GM10248 (cell line): ENCODE measurements around the gene CHDH.

Source experiments
- CTCF ChIA-PET: fragments of 300-600 bp; sonication (Branson Sonifier 250); formaldehyde crosslinking; extraction: SDS; loops from one replicate; lab custom pipeline; 2021; ENCODE audit warnings: antibody characterized with exemption; lab: Yijun Ruan, JAX
- POLR2A ChIA-PET: fragments of 350-650 bp; sonication (Branson Sonifier 250); formaldehyde crosslinking; extraction: SDS; loops from one replicate; lab custom pipeline; 2020; ENCODE audit warnings: antibody characterized with exemption; lab: Yijun Ruan, JAX
- DNase-seq: peaks from one replicate; pipeline ENCODE4 v3.0.0; 2012; ENCODE audit errors: extremely low spot score
- TF ChIP-seq, protein P1 (sequence below): IDR thresholded peaks from 2 replicates; pipeline ENCODE4 v1.5.1; 2012; ENCODE audit warnings: mild to moderate bottlenecking, low read depth; ENCODE audit errors: extremely low read depth, missing control alignments, control extremely low read depth

Gene CHDH

DNA sequence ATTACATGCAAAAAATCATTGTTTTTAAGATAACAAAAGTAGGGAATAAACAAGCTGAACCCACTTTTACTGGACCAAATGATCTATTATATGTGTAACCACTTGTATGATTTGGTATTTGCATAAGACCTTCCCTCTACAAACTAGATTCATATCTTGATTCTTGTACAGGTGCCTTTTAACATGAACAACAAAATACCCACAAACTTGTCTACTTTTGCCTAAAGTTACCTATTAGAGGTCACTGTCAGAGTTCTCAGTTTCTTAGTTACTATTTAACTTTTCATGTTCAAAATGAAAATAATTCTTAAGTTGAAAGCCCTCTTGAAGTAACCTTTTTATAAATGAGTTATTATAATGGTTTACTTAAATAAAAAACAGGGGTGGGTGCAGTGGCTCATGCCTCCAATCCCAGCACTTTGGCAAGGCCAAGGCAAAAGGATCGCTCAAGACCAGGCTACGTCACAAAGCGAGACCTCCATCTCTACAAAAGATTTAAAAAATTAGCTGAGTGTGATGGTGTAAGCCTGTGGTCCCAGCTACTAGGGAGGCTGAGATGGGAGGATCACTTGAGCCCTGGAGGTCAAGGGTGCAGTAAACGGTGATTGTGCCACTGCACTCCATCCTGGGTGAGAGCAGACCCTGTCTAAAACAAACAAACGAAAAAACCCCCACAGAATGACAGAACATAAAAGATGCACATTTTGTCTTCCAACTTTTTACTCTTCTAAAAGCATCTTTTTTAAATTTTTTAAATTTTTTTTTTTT is 19.7 kb upstream of the CHDH start:
- no peak for DNase-seq
- TF ChIP-seq, protein P1, sequence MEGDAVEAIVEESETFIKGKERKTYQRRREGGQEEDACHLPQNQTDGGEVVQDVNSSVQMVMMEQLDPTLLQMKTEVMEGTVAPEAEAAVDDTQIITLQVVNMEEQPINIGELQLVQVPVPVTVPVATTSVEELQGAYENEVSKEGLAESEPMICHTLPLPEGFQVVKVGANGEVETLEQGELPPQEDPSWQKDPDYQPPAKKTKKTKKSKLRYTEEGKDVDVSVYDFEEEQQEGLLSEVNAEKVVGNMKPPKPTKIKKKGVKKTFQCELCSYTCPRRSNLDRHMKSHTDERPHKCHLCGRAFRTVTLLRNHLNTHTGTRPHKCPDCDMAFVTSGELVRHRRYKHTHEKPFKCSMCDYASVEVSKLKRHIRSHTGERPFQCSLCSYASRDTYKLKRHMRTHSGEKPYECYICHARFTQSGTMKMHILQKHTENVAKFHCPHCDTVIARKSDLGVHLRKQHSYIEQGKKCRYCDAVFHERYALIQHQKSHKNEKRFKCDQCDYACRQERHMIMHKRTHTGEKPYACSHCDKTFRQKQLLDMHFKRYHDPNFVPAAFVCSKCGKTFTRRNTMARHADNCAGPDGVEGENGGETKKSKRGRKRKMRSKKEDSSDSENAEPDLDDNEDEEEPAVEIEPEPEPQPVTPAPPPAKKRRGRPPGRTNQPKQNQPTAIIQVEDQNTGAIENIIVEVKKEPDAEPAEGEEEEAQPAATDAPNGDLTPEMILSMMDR = no peak
- ChIA-PET POLR2A (no interaction called here), CTCF (interaction anchor here (1.9 kb wide), 1 partner anchor 13 kb away, joined by 5 read pairs; no protein-coding TSS in a partner anchor)

DNA sequence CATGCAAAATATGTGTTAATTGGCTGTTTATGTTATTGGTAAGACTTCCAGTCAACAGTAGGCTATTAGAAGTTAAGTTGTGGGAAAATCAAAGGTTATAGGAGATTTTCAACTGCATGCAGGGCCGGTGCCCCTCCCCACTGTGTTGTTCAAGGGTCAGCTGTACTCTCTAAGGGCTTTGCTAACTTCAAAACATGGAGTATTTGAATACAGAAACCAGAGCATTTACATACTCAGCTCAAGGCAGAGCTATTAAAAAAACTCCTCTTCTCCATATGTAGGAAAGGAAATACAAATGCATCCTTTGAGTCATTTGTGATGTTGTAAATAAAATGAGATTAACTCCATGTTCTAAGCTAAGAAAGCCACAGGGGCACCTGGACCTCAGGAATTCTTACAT is 16.9 kb upstream of the CHDH start:
- CTCF ChIA-PET = interaction anchor here (1.3 to 2.0 kb wide), 3 partner anchors 10 to 748 kb away, joined by 3 to 5 read pairs (median 3); no protein-coding TSS in a partner anchor

DNA sequence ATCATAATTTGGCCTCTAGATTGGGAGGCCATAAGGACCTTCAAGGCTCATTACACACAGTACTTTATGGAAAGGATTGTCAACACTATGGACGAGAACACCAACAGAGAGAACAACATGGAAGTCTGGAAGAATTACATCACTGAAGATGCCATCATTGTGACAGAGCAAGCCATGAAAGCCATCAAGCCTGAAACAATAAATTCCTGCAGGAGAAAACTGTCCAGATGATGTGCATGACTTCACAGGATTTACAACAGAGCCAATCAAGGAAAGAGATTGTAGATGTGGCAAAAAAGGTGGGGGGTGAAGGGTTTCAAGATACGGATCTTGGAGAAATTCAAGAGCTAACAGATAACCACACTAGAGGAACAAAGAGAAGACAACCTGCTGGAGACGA is 16.0 kb upstream of the CHDH start:
- TF ChIP-seq, protein P1 = no peak
- DNase-seq = no peak
- ChIA-PET POLR2A (no interaction called here), CTCF (interaction anchor here (2.0 kb wide), 1 partner anchor 9 kb away, joined by 5 read pairs; no protein-coding TSS in a partner anchor)

More for the DNA sequence above, 16.9 kb upstream of the CHDH start:
- TF ChIP-seq, protein P1 = no peak
- DNase-seq = no peak
- POLR2A ChIA-PET = no interaction called here

DNA sequence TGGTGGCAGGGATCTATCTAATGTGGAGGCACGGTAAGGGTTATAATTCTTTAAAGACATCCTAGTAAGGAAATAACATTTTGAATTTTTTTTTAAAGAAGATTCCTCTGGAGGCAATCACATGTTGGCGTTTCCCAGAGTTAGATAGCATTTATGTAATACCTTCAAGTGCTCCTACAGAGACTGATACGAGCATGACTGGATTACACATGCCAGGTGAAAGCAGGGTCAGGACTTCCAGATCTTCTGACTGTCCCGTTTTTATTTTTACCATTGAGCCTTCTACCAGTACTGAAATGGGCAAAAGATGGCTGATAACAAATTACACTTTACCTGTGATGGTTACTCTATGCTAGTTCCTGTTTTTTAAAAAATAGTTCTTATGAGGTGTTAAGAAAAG is 14.0 kb upstream of the CHDH start:
- DNase-seq = no peak
- ChIA-PET POLR2A (no interaction called here), CTCF (interaction anchor here (1.0 kb wide), 1 partner anchor 12 kb away, joined by 3 read pairs; no protein-coding TSS in a partner anchor)
- TF ChIP-seq, protein P1 = no peak

DNA sequence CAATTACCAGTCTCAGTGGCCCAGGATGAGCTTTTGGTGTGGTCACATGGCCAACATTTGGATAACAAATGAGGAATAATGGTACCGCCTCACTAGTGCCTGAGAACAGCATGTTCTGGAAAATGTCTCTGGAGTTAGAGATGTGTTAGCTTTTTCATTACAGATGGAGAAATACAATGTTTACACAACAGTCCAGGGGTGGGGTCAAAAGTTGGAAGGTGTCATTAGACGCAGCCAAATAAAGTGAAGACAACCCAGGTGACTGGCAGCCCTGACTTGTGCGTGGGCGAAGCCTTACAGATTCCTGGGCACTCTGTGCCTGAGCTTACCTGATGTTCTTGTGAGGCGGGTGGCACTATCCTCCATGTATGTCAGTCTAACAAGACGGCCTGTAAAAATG is 13.0 kb upstream of the CHDH start:
- ChIA-PET CTCF (no interaction called here), POLR2A (no interaction called here)
- DNase-seq = no peak
- TF ChIP-seq, protein P1 = no peak

DNA sequence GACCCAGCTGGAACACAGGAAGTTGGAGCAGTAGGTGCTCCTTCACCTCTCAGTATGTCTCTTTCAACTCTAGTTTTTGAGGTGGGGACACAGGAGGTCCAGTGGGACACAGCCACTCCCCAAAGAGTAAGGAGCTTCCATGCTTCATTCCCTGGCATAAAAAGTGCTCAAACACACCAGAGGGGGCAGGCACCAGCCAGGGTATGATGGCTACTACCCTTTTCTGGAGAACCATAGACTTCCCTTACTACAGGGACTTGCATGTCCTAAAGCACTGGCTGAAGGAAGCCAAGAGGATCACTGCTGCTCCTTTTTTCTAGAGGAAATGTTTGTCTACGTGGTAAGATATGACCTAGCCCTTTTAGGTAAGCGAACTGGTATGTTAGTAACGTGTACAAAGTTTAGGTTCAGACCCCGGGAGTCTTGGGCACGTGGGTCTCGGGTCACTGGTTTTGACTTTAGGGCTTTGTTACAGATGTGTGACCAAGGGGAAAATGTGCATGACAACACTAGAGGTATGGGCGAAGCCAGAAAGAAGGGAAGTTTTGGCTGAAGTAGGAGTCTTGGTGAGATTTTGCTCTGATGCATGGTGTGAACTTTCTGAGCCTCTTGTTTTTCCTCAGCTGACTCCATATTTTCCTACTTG is 12.0 kb upstream of the CHDH start:
- POLR2A ChIA-PET = no interaction called here
- CTCF ChIA-PET = no interaction called here
- no peak for DNase-seq
- TF ChIP-seq, protein P1 = no peak
